HAP-1 (cell line): ENCODE results near the gene ACAP2.

Experiments
- DNase-seq, 2 experiments: peaks; one replicate each; pipeline ENCODE4 v3.0.0-alpha.2; 2016 to 2020; ENCODE audit warnings: low spot score in 2 of 2
- H3K27me3 ChIP-seq: fragments of 250-450 bp; sonication (Bioruptor Pico); 2 replicates; pipeline ENCODE4 v1.5.1; 2020; ENCODE audit warnings: low read depth, mild to moderate bottlenecking, moderate library complexity
- H3K36me3 ChIP-seq: fragments of 250-450 bp; sonication (Bioruptor Pico); replicated peaks from 2 replicates; pipeline ENCODE4 v1.5.1; 2020; ENCODE audit warnings: mild to moderate bottlenecking
- H3K4me1 ChIP-seq: fragments of 250-450 bp; sonication (Bioruptor Pico); 2 replicates; pipeline ENCODE4 v1.5.1; 2020; ENCODE audit warnings: mild to moderate bottlenecking
- H3K4me3 ChIP-seq: fragments of 250-450 bp; sonication (Bioruptor Pico); 2 replicates; pipeline ENCODE4 v1.5.1; 2020; ENCODE audit warnings: mild to moderate bottlenecking, moderate library complexity
- H3K9me3 ChIP-seq: fragments of 250-450 bp; sonication (Bioruptor Pico); 2 replicates; pipeline ENCODE4 v1.5.1; 2020; ENCODE audit warnings: mild to moderate bottlenecking, moderate library complexity
- in situ Hi-C: fragments of 300-500 bp; cut with MboI; formaldehyde crosslinking; loops from 3 replicates; pipeline ENCODE4 v1.14.3; 2020; ENCODE audit warnings: low sequenced_read_pairs, inconsistent platforms, mixed read lengths

ACAP2 gene

GRCh38 chr3:195453236-195453635 is 10.4 kb upstream of the ACAP2 start:
- Histone ChIP-seq H3K4me1 (peaks cover 6% of the 10 kb centered on the region), H3K9me3 (no peaks in the 10 kb centered on the region), H3K27me3 (no peaks in the 10 kb centered on the region), H3K4me3 (no peak overlapping the region), H3K36me3 (no peaks in the 10 kb centered on the region)
- in situ Hi-C loops = no loop called here
- no peak for DNase-seq

- no peak overlapping the region for H3K4me3 ChIP-seq
- peaks cover 9% of the 10 kb centered on the region for H3K4me1 ChIP-seq
- H3K36me3 ChIP-seq = no peaks in the 10 kb centered on the region
- no peak for DNase-seq
- no peaks in the 10 kb centered on the region for H3K9me3 ChIP-seq
- in situ Hi-C loops = no loop called here
- H3K27me3 ChIP-seq = no peaks in the 10 kb centered on the region
Measured at GRCh38 chr3:195451373-195452015, 8.7 kb upstream of the ACAP2 start.

- H3K4me1 ChIP-seq = peaks cover 9% of the 10 kb centered on the region
- no peaks in the 10 kb centered on the region for H3K36me3 ChIP-seq
- H3K27me3 ChIP-seq = no peaks in the 10 kb centered on the region
- in situ Hi-C loops = no loop called here
- H3K4me3 ChIP-seq = no peak overlapping the region
- DNase-seq = no peak
- no peaks in the 10 kb centered on the region for H3K9me3 ChIP-seq
Measured at GRCh38 chr3:195450731-195451229, 8.0 kb upstream of the ACAP2 start.

GRCh38 chr3:195448205-195448875 is 5.5 kb upstream of the ACAP2 start:
- Histone ChIP-seq H3K36me3 (no peaks in the 10 kb centered on the region), H3K4me3 (no peak overlapping the region), H3K27me3 (no peaks in the 10 kb centered on the region), H3K9me3 (no peaks in the 10 kb centered on the region), H3K4me1 (peaks cover 12% of the 10 kb centered on the region)
- DNase-seq = peak; percentile 18 to 22
- in situ Hi-C loops = no loop called here

- Histone ChIP-seq H3K27me3 (no peaks in the 10 kb centered on the region), H3K36me3 (no peaks in the 10 kb centered on the region), H3K4me3 (no peak overlapping the region), H3K9me3 (no peaks in the 10 kb centered on the region), H3K4me1 (peaks cover 13% of the 10 kb centered on the region)
- in situ Hi-C loops = no loop called here
- DNase-seq = no peak
Measured at GRCh38 chr3:195447201-195447600, 4.4 kb upstream of the ACAP2 start.

GRCh38 chr3:195446359-195446758 is 3.5 kb upstream of the ACAP2 start:
- Histone ChIP-seq H3K36me3 (no peaks in the 10 kb centered on the region), H3K9me3 (no peaks in the 10 kb centered on the region), H3K4me1 (peaks cover 16% of the 10 kb centered on the region), H3K4me3 (no peak overlapping the region), H3K27me3 (no peaks in the 10 kb centered on the region)
- in situ Hi-C loops = no loop called here
- no peak for DNase-seq

GRCh38 chr3:195445885-195446284 is 3.1 kb upstream of the ACAP2 start:
- Histone ChIP-seq H3K36me3 (no peaks in the 10 kb centered on the region), H3K4me3 (no peak overlapping the region), H3K27me3 (no peaks in the 10 kb centered on the region), H3K4me1 (peaks cover 20% of the 10 kb centered on the region), H3K9me3 (no peaks in the 10 kb centered on the region)
- no peak for DNase-seq
- in situ Hi-C loops = no loop called here

- Histone ChIP-seq H3K4me3 (peak overlapping the region; percentile 10), H3K36me3 (no peaks in the 10 kb centered on the region), H3K9me3 (no peaks in the 10 kb centered on the region), H3K27me3 (no peaks in the 10 kb centered on the region), H3K4me1 (peaks cover 17% of the 10 kb centered on the region)
- in situ Hi-C loops = no loop called here
- no peak for DNase-seq
Measured at GRCh38 chr3:195443391-195443989, 670 bp upstream of the ACAP2 start.

- peak overlapping the region; percentile 79 for H3K4me3 ChIP-seq
- H3K27me3 ChIP-seq = no peaks in the 10 kb centered on the region
- H3K4me1 ChIP-seq = peaks cover 12% of the 10 kb centered on the region
- in situ Hi-C loops = no loop called here
- no peaks in the 10 kb centered on the region for H3K36me3 ChIP-seq
- no peaks in the 10 kb centered on the region for H3K9me3 ChIP-seq
- peak in 1 of 2 experiments; percentile 50 for DNase-seq
Measured at GRCh38 chr3:195441992-195442572, 738 bp downstream of the ACAP2 start.

- Histone ChIP-seq H3K9me3 (no peaks in the 10 kb centered on the region), H3K4me3 (peak overlapping the region; percentile 79), H3K36me3 (no peaks in the 10 kb centered on the region), H3K4me1 (peaks cover 12% of the 10 kb centered on the region), H3K27me3 (no peaks in the 10 kb centered on the region)
- in situ Hi-C loops = no loop called here
- DNase-seq = peak; percentile 47 to 71
Measured at GRCh38 chr3:195441476-195441991, 1.3 kb downstream of the ACAP2 start.

GRCh38 chr3:195441051-195441450 is 1.8 kb downstream of the ACAP2 start:
- Histone ChIP-seq H3K9me3 (no peaks in the 10 kb centered on the region), H3K27me3 (no peaks in the 10 kb centered on the region), H3K4me1 (peaks cover 12% of the 10 kb centered on the region), H3K36me3 (no peaks in the 10 kb centered on the region), H3K4me3 (peak overlapping the region; percentile 79)
- in situ Hi-C loops = no loop called here
- no peak for DNase-seq

- no peak for DNase-seq
- peaks cover 12% of the 10 kb centered on the region for H3K4me1 ChIP-seq
- no peaks in the 10 kb centered on the region for H3K9me3 ChIP-seq
- H3K27me3 ChIP-seq = no peaks in the 10 kb centered on the region
- in situ Hi-C loops = no loop called here
- no peak overlapping the region for H3K4me3 ChIP-seq
- H3K36me3 ChIP-seq = no peaks in the 10 kb centered on the region
Measured at GRCh38 chr3:195440379-195440778, 2.4 kb downstream of the ACAP2 start.

GRCh38 chr3:195438371-195438770 is 4.4 kb downstream of the ACAP2 start:
- Histone ChIP-seq H3K4me1 (peaks cover 8% of the 10 kb centered on the region), H3K4me3 (no peak overlapping the region), H3K27me3 (no peaks in the 10 kb centered on the region), H3K9me3 (no peaks in the 10 kb centered on the region), H3K36me3 (no peaks in the 10 kb centered on the region)
- in situ Hi-C loops = no loop called here
- no peak for DNase-seq

- DNase-seq = no peak
- in situ Hi-C loops = no loop called here
Measured at GRCh38 chr3:195425849-195426248, 17.0 kb downstream of the ACAP2 start.

More at GRCh38 chr3:195425849-195426248, 17.0 kb downstream of the ACAP2 start:
- Histone ChIP-seq H3K27me3 (no peaks in the 10 kb centered on the region), H3K9me3 (no peaks in the 10 kb centered on the region), H3K4me1 (no peaks in the 10 kb centered on the region), H3K36me3 (no peaks in the 10 kb centered on the region), H3K4me3 (no peak overlapping the region)
